Breast epithelium (tissue), 3 donors: ENCODE data around the gene FAIM2.

Source experiments
- CTCF ChIP-seq, 3 donors: fragments of 450-650 bp; IDR thresholded peaks; one replicate each; pipeline ENCODE4 v1.5.1; 2016 to 2017; ENCODE audit warnings: antibody characterized with exemption in 3 of 3, mild to moderate bottlenecking in 3 of 3, moderate library complexity in 3 of 3
- POLR2A ChIP-seq: fragments of 450-650 bp; IDR thresholded peaks from one replicate; pipeline ENCODE4 v1.6.1; 2016; ENCODE audit warnings: antibody characterized with exemption, mild to moderate bottlenecking, moderate library complexity
- POLR2AphosphoS5 ChIP-seq, 3 donors: sonication (generic); formaldehyde crosslinking; IDR thresholded peaks; one replicate each; pipeline ENCODE4 v1.6.1; 2017; ENCODE audit warnings: antibody characterized with exemption in 3 of 3

- TF ChIP-seq CTCF (IDR thresholded peaks at IDR 0.05) (no peak), POLR2A (no peak), POLR2AphosphoS5 (IDR thresholded peaks at IDR 0.05) (no peak)
Observed at GRCh38 chr12:49953151-49953550, 49.5 kb upstream of the FAIM2 start.
